Peyer's patch (tissue), 4 donors: ENCODE measurements around the gene KCNJ6. TPM values are rescaled to one million over a fixed set of nuclear protein-coding genes. Genes with fewer than 3 reads are reported as not detected.

Source experiments
- DNase-seq, 3 donors: peaks; one replicate each; pipeline ENCODE4 v3.0.0-alpha.2; 2017 to 2019
- H3K27ac ChIP-seq, 4 donors: fragments of 200-600 bp; sonication (generic); one replicate each; pipeline ENCODE4 v1.5.1; 2016 to 2019
- H3K27me3 ChIP-seq, 2 donors: fragments of 200-600 bp; sonication (generic); one replicate each; pipeline ENCODE4 v1.5.1; 2019
- H3K36me3 ChIP-seq, 3 donors: fragments of 200-600 bp; sonication (generic); one replicate each; pipeline ENCODE4 v1.5.1; 2016 to 2019
- H3K4me1 ChIP-seq, 4 donors: fragments of 200-600 bp; sonication (generic); one replicate each; pipeline ENCODE4 v1.5.1; 2016 to 2019
- H3K4me3 ChIP-seq, 4 donors: fragments of 200-600 bp; sonication (generic); 1 replicate in 3 of 4; 2 replicates in 1 of 4; pipeline ENCODE4 v1.5.1; 2016 to 2019; ENCODE audit warnings: mild to moderate bottlenecking in 1 of 4
- H3K9me3 ChIP-seq, 4 donors: fragments of 200-600 bp; sonication (generic); one replicate each; pipeline ENCODE4 v1.5.1; 2016 to 2019; ENCODE audit warnings: mild to moderate bottlenecking in 1 of 4
- CTCF ChIP-seq, 6 experiments: fragments of 450-650 bp in 4 of 6; fragments of 200-600 bp in 2 of 6; sonication (generic) in 1 of 6; IDR thresholded peaks; one replicate each; pipeline ENCODE4 v1.5.1; 2017 to 2019; ENCODE audit warnings: antibody characterized with exemption in 6 of 6, mild to moderate bottlenecking in 3 of 6, moderate library complexity in 1 of 6
- POLR2A ChIP-seq, 2 donors: fragments of 450-650 bp; IDR thresholded peaks; one replicate each; pipeline ENCODE4 v1.5.1; 2017; ENCODE audit warnings: antibody characterized with exemption in 2 of 2, mild to moderate bottlenecking in 2 of 2, moderate library complexity in 2 of 2
- total RNA-seq, 4 donors: library from RNA; depleted of rRNA; stranded (reverse); fragments of >200 nt; gene quantifications; one replicate each; pipeline ENCODE4 v1.1.0, GENCODE V29; 2016

KCNJ6 gene
- total RNA-seq, 4 donors from 2014 or later = 0.13 to 0.83 (median 0.28) TPM

- no peak overlapping the region for H3K4me3 ChIP-seq
- no peak for DNase-seq
- H3K27ac ChIP-seq = no peak overlapping the region
- H3K27me3 ChIP-seq = no peaks in the 10 kb centered on the region
- H3K36me3 ChIP-seq = no peaks in the 10 kb centered on the region
- H3K4me1 ChIP-seq = peaks cover 0 to 16% (median 5%) of the 10 kb centered on the region in 4 donors
- H3K9me3 ChIP-seq = no peaks in the 10 kb centered on the region
- TF ChIP-seq POLR2A (IDR thresholded peaks at IDR 0.05) (no peak), CTCF (IDR thresholded peaks at IDR 0.05) (no peak)
These were observed 355.9 kb downstream of the KCNJ6 start for GRCh38 chr21:37560385-37560784.

- no peak for DNase-seq
- no peaks in the 10 kb centered on the region for H3K36me3 ChIP-seq
- peaks cover 0 to 7% (median 2%) of the 10 kb centered on the region in 4 donors for H3K4me1 ChIP-seq
- no peaks in the 10 kb centered on the region for H3K27me3 ChIP-seq
- H3K4me3 ChIP-seq = no peak overlapping the region
- H3K9me3 ChIP-seq = no peaks in the 10 kb centered on the region
- H3K27ac ChIP-seq = no peak overlapping the region
- TF ChIP-seq CTCF (IDR thresholded peaks at IDR 0.05) (no peak), POLR2A (IDR thresholded peaks at IDR 0.05) (no peak)
These were observed 357.5 kb downstream of the KCNJ6 start for GRCh38 chr21:37558676-37559211.
